NB4 (cell line): Measurements from ENCODE around the gene BMP5.

Experiments
- MYC ChIP-seq: IDR thresholded peaks from 2 replicates; pipeline ENCODE4 v1.6.1; 2011; ENCODE audit warnings: low read depth, low read length
- POLR2A ChIP-seq: IDR thresholded peaks from 2 replicates; pipeline ENCODE4 v1.6.1; 2011; ENCODE audit warnings: mild to moderate bottlenecking; ENCODE audit not compliant: insufficient read length; ENCODE audit errors: extremely low read depth
- TF ChIP-seq, protein P1 (sequence below): IDR thresholded peaks from one replicate; pipeline ENCODE4 v1.5.1; 2012; ENCODE audit warnings: low read depth, low read length
- TF ChIP-seq, protein P2 (sequence below): IDR thresholded peaks from 2 replicates; pipeline ENCODE4 v1.6.1; 2011; ENCODE audit warnings: low read depth, low read length

DNA sequence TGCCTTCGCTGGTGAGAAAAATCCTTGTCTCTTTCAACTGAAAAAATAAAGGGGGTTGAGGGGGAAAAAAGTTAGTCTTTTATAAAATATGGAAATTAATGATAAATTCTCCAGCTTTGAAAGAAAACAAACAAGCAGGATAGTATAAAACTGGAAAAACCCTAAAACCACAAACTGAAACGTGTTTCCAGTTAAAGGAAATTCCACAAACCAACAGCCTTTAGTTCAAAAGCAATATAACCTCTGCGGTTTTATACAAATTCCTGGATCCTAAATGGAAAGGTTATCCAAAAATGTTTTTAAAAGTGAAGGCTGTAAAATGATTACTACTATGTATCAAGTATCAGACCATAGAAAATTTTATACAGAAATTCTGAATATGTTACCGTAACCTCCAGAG lies 55.6 kb downstream of the BMP5 start:
- TF ChIP-seq, protein P1, sequence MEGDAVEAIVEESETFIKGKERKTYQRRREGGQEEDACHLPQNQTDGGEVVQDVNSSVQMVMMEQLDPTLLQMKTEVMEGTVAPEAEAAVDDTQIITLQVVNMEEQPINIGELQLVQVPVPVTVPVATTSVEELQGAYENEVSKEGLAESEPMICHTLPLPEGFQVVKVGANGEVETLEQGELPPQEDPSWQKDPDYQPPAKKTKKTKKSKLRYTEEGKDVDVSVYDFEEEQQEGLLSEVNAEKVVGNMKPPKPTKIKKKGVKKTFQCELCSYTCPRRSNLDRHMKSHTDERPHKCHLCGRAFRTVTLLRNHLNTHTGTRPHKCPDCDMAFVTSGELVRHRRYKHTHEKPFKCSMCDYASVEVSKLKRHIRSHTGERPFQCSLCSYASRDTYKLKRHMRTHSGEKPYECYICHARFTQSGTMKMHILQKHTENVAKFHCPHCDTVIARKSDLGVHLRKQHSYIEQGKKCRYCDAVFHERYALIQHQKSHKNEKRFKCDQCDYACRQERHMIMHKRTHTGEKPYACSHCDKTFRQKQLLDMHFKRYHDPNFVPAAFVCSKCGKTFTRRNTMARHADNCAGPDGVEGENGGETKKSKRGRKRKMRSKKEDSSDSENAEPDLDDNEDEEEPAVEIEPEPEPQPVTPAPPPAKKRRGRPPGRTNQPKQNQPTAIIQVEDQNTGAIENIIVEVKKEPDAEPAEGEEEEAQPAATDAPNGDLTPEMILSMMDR = no peak
- TF ChIP-seq, protein P2, sequence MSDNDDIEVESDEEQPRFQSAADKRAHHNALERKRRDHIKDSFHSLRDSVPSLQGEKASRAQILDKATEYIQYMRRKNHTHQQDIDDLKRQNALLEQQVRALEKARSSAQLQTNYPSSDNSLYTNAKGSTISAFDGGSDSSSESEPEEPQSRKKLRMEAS = no peak
- TF ChIP-seq POLR2A = no peak
- no peak for TF ChIP-seq MYC
